A549 (cell line): ENCODE measurements around the gene KLLN.

Experiments
- CEBPB ChIP-seq, 2 experiments: fragments of >200 bp in 1 of 2; sonication (Bioruptor Twin) in 1 of 2; formaldehyde crosslinking in 1 of 2; IDR thresholded peaks; 2 replicates each; pipeline ENCODE4 v1.6.1; 2012 to 2016
- CHD2 ChIP-seq: fragments of 150-350 bp; IDR thresholded peaks from 2 replicates; pipeline ENCODE4 v1.6.1; 2014; ENCODE audit warnings: low read length; ENCODE audit not compliant: partially characterized antibody
- CTCF ChIP-seq: fragments of >200 bp; sonication (Bioruptor Twin); formaldehyde crosslinking; IDR thresholded peaks from 3 replicates; pipeline ENCODE4 v1.5.1; 2016
- EP300 ChIP-seq, 2 experiments: fragments of >200 bp; sonication (Bioruptor Twin); formaldehyde crosslinking; IDR thresholded peaks; 2 replicates in 1 of 2; 3 replicates in 1 of 2; pipeline ENCODE4 v1.6.1; 2016 to 2017
- FOSL2 ChIP-seq, 2 experiments: fragments of 450-650 bp in 1 of 2; fragments of >200 bp in 1 of 2; sonication (Bioruptor Twin) in 1 of 2; formaldehyde crosslinking; IDR thresholded peaks; 2 replicates each; pipeline versions ENCODE4 v1.5.0 to v1.6.1; 2016 to 2020; ENCODE audit warnings: mild to moderate bottlenecking in 1 of 2, moderate library complexity in 1 of 2
- HOXB13 ChIP-seq: fragments of 250-450 bp; sonication (Bioruptor Pico); IDR thresholded peaks from 2 replicates; pipeline ENCODE4 v1.5.0; 2020; ENCODE audit warnings: low read depth, mild to moderate bottlenecking, moderate library complexity
- JUNB ChIP-seq: fragments of >200 bp; sonication (Bioruptor Twin); formaldehyde crosslinking; IDR thresholded peaks from 2 replicates; pipeline ENCODE4 v1.6.1; 2016
- KDM1A ChIP-seq: fragments of 200-600 bp; sonication (generic); IDR thresholded peaks from 2 replicates; pipeline ENCODE4 v1.6.1; 2016; ENCODE audit warnings: low read depth, mild to moderate bottlenecking
- POLR2A ChIP-seq: IDR thresholded peaks from 2 replicates; pipeline ENCODE4 v1.6.1; 2012; ENCODE audit warnings: mild to moderate bottlenecking, low read length
- RARB ChIP-seq: fragments of 250-450 bp; sonication (Bioruptor Pico); IDR thresholded peaks from 2 replicates; pipeline ENCODE4 v1.8.0; 2021; ENCODE audit warnings: mild to moderate bottlenecking, moderate library complexity
- REST ChIP-seq: fragments of 200-600 bp; sonication (generic); IDR thresholded peaks from 2 replicates; pipeline ENCODE4 v1.6.1; 2016; ENCODE audit warnings: antibody characterized with exemption, mild to moderate bottlenecking, moderate library complexity
- TF ChIP-seq, protein P1 (sequence below): fragments of 150-350 bp; IDR thresholded peaks from 2 replicates; pipeline ENCODE4 v1.6.1; 2014; ENCODE audit warnings: low read depth, mild to moderate bottlenecking, low read length

DNA sequence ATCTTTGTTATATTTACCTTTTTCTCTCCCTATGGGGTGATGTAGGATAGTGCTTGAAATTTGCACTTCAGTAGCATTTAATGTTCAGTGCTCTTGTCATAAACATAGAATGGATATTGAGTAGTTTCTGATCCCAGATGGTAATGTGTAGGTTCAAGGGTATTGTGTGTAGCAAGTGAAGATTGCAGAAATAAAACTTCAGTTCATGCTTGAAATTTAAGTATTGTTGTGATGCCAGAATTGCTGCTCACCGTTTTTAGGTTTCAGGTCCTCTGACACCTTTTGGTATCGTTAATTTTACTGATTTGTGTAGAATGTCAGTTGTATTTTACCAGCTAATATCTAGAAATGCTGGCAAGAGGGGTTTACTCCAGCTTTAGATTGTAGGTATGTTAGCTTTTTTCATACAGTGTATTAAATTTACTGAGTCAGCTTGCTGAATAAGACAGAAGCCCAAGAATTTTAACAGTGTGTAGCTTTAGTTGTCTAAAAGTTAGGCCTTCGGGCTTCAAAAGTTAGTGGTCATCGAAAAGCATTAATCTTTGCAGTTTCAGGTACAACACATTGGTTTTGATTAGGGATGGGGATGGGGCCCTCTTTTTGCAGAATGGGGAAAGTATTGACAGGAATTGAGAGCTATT lies 2.0 kb upstream of the KLLN start:
- no peak for TF ChIP-seq KDM1A
- no peak for TF ChIP-seq POLR2A
- no peak for TF ChIP-seq CTCF
- TF ChIP-seq RARB: no peak
- no peak for TF ChIP-seq JUNB
- TF ChIP-seq CHD2: no peak
- TF ChIP-seq, protein P1, sequence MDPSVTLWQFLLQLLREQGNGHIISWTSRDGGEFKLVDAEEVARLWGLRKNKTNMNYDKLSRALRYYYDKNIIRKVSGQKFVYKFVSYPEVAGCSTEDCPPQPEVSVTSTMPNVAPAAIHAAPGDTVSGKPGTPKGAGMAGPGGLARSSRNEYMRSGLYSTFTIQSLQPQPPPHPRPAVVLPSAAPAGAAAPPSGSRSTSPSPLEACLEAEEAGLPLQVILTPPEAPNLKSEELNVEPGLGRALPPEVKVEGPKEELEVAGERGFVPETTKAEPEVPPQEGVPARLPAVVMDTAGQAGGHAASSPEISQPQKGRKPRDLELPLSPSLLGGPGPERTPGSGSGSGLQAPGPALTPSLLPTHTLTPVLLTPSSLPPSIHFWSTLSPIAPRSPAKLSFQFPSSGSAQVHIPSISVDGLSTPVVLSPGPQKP: no peak
- no peak for TF ChIP-seq EP300 (IDR thresholded peaks at IDR 0.05)
- TF ChIP-seq REST: no peak
- no peak for TF ChIP-seq FOSL2 (IDR thresholded peaks at IDR 0.05)
- TF ChIP-seq FOSL2 (CRISPR knock-in tag; IDR thresholded peaks at IDR 0.05): no peak
- TF ChIP-seq HOXB13 (CRISPR knock-in tag): no peak
- TF ChIP-seq CEBPB (IDR thresholded peaks at IDR 0.05): no peak
